ENCODE results near the gene MPP3. TPM values are rescaled to one million over a fixed set of nuclear protein-coding genes. Genes with fewer than 3 reads are reported as not detected.

MPP3 gene
- total RNA-seq, 6 donors from 2014 or later: 16.2 to 142 (median 38.5) TPM

DNA sequence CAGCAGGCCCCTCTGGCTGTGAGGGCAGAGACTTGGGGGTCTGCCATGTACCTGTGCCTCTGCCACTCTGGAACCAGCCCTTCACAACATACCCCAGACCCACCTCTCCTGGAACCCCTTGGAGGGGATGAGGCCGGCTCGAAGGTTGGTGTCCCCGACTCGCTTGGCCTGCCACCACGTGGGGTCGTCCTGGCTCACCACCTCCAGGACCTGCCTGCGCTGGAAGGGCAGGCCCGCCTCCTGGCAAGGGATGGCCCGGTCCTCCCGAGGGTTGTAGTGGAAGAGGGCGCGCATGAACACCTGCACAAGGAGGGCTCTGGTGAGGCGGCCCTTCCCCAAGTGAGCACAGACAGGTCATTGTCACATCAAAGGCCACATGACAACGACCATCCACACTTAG lies 12.2 kb downstream of the MPP3 start:
- ATAC-seq (ENCODE audit: low FRiP score in 2 of 2) (peak; percentile 5 to 8), DNase-seq (peak in 1 of 2 donors; percentile 68)
- Histone ChIP-seq H3K27ac (no peak overlapping the region), H3K4me3 (no peak overlapping the region), H3K9me3 (no peaks in the 10 kb centered on the region), H3K36me3 (peaks cover 4 to 65% (median 22%) of the 10 kb centered on the region in 4 donors), H3K27me3 (no peaks in the 10 kb centered on the region), H3K4me1 (peaks cover 20 to 23% (median 21%) of the 10 kb centered on the region in 4 donors)
- 93 to 94% methylated on average over 8 to 14 of the region's 14 CpGs for WGBS, 2 donors
- no peak for TF ChIP-seq POLR2AphosphoS5 (IDR thresholded peaks at IDR 0.05)
- TF ChIP-seq, protein P1, sequence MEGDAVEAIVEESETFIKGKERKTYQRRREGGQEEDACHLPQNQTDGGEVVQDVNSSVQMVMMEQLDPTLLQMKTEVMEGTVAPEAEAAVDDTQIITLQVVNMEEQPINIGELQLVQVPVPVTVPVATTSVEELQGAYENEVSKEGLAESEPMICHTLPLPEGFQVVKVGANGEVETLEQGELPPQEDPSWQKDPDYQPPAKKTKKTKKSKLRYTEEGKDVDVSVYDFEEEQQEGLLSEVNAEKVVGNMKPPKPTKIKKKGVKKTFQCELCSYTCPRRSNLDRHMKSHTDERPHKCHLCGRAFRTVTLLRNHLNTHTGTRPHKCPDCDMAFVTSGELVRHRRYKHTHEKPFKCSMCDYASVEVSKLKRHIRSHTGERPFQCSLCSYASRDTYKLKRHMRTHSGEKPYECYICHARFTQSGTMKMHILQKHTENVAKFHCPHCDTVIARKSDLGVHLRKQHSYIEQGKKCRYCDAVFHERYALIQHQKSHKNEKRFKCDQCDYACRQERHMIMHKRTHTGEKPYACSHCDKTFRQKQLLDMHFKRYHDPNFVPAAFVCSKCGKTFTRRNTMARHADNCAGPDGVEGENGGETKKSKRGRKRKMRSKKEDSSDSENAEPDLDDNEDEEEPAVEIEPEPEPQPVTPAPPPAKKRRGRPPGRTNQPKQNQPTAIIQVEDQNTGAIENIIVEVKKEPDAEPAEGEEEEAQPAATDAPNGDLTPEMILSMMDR (IDR thresholded peaks at IDR 0.05): no peak
- TF ChIP-seq EP300 (IDR thresholded peaks at IDR 0.05): no peak
- no peak for TF ChIP-seq POLR2A (IDR thresholded peaks at IDR 0.05)

DNA sequence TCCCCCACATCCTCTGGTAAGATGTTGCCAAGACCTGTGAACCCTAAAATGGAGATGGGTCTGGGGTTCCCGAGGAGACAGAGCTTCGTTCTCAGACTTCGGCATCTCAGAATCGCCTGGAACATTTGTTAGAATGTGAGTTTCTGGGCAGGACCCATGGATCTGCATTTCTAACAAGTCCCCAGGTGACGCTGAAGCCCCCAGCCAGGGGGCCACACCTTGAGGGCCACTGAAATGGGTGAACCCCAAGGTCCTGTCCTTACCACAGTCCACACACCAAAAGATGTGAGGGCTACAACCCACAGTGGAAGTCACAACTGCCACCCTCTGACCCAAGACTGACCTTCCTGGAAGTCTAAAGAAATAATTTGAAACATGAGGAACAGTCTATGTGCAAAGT lies 14.0 kb downstream of the MPP3 start:
- Histone ChIP-seq H3K27ac (no peak overlapping the region), H3K36me3 (peaks cover 0 to 68% (median 19%) of the 10 kb centered on the region in 4 donors), H3K9me3 (no peaks in the 10 kb centered on the region), H3K4me1 (peaks cover 14 to 21% (median 17%) of the 10 kb centered on the region in 4 donors), H3K4me3 (no peak overlapping the region), H3K27me3 (no peaks in the 10 kb centered on the region)
- WGBS, 2 donors: 89 to 92% methylated on average over 5 of the region's 5 CpGs
- no peak for DNase-seq
- TF ChIP-seq POLR2AphosphoS5 (IDR thresholded peaks at IDR 0.05) (no peak), EP300 (IDR thresholded peaks at IDR 0.05) (no peak)
- no peak for ATAC-seq (ENCODE audit: low FRiP score in 2 of 2)

DNA sequence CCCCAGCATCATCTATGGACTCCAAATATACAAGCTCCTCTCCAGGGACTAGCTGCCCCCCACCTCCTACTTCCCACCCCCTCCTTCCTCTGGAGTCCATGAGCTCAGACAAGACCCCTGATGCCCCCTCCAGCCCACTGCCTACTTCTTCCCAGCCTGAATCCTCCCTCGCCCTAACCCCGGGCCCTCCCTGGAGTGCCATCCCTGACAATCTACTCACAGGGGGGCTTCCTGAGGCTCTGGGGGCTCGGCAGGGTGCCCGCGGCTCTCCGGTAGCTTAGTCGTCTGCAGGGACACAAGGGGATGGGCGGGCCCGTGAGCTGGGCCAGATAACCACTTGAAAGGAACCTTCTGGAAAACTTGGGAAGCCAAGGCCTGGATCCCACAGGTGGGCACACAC lies 15.1 kb downstream of the MPP3 start:
- Histone ChIP-seq H3K4me3 (no peak overlapping the region), H3K36me3 (peaks cover 0 to 79% (median 30%) of the 10 kb centered on the region in 4 donors), H3K27me3 (no peaks in the 10 kb centered on the region), H3K4me1 (peaks cover 3 to 10% (median 7%) of the 10 kb centered on the region in 4 donors), H3K9me3 (no peaks in the 10 kb centered on the region), H3K27ac (no peak overlapping the region)
- no peak for DNase-seq
- ATAC-seq (ENCODE audit: low FRiP score in 2 of 2): no peak
- no peak for TF ChIP-seq POLR2AphosphoS5 (IDR thresholded peaks at IDR 0.05)
- no peak for TF ChIP-seq POLR2A (IDR thresholded peaks at IDR 0.05)
- TF ChIP-seq, protein P1 (IDR thresholded peaks at IDR 0.05): no peak
- no peak for TF ChIP-seq EP300 (IDR thresholded peaks at IDR 0.05)
- WGBS, 2 donors: 92 to 100% methylated on average over 2 to 5 of the region's 9 CpGs

DNA sequence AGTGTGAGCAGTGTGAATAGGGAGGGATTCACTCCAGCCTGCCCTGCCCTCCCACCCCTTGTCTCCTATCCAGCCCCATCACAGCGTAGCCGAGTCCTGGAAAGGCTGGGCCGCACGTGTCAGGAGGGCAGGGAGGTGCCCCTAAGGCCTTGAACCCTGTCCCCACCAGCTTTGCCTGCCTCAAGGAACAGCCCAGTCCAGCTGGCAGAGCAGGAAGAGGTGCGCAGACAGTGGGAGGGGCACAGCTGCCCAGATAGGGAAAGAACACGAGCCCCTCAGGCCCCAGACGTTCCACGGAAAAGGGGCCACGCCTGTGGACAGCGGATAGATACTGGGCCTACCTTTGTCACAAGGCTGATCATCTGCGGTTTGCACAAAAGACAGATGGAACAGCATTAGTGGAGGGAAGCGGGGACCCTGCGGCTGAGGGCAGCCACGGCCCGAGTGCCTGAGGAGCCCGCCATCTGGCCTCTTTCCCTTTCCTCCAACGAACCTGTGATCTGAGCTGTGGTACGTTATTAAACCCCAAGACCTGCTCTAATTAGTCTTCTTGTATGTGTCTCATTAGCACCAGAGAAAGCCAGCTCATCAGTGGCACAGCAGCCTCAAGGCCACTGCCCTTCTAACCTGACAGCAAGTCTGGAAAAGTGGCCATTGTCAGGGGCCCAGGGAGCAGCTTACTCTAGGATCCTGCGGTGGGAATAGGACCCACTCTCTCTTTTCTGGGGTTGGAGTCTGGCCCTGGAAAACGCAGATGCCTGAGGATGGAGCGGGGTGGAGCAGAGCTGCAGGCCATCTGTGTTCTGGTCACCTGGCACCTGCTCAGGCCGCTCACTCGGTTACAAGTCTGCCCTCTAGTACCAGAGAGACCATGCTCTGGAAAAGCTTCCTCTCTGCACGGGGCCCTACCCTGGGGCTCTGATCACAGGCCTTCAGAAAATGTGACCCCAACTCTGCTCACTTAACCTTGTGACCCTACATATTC lies 16.3 kb downstream of the MPP3 start:
- peaks cover 0 to 90% (median 33%) of the 10 kb centered on the region in 4 donors for H3K36me3 ChIP-seq
- peaks cover 0 to 5% (median 2%) of the 10 kb centered on the region in 4 donors for H3K4me1 ChIP-seq
- ATAC-seq (ENCODE audit: low FRiP score in 2 of 2): no peak
- H3K27me3 ChIP-seq: no peaks in the 10 kb centered on the region
- no peaks in the 10 kb centered on the region for H3K9me3 ChIP-seq
- H3K27ac ChIP-seq: no peak overlapping the region
- DNase-seq: no peak
- WGBS, 2 donors: 94 to 96% methylated on average over 20 to 24 of the region's 24 CpGs
- TF ChIP-seq POLR2AphosphoS5 (IDR thresholded peaks at IDR 0.05) (no peak), EP300 (IDR thresholded peaks at IDR 0.05) (no peak), POLR2A (IDR thresholded peaks at IDR 0.05) (no peak)
- TF ChIP-seq, protein P1 (IDR thresholded peaks at IDR 0.05): no peak
- H3K4me3 ChIP-seq: no peak overlapping the region

DNA sequence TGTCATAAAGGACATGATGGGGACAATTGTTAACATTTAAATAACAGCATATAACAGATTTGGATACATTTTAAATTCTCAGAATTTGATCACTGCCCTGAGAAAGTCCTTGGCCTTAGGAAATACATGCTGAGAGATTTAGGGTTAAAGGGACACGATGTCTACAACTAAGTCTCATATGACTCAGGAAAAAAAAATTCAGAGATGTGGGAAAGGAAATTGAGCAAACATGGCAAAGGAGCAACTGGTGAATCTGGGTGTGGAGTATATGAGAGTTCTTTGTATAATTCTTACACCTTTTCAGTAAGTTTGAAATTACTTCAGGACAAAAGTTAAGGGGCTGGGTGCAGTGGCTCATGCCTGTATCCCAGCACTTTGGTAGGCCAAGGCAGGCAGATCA lies 18.2 kb downstream of the MPP3 start:
- Histone ChIP-seq H3K27me3 (no peaks in the 10 kb centered on the region), H3K4me1 (peaks cover 0 to 5% (median 2%) of the 10 kb centered on the region in 4 donors), H3K27ac (no peak overlapping the region), H3K4me3 (no peak overlapping the region), H3K9me3 (no peaks in the 10 kb centered on the region), H3K36me3 (peaks cover 0 to 87% (median 36%) of the 10 kb centered on the region in 4 donors)
- ATAC-seq (ENCODE audit: low FRiP score in 2 of 2) (no peak), DNase-seq (no peak)
- 19 to 28% methylated on average over 1 of the region's 1 CpG for WGBS, 2 donors
- TF ChIP-seq POLR2A (IDR thresholded peaks at IDR 0.05) (no peak), POLR2AphosphoS5 (IDR thresholded peaks at IDR 0.05) (no peak), EP300 (IDR thresholded peaks at IDR 0.05) (no peak)
- TF ChIP-seq, protein P1 (IDR thresholded peaks at IDR 0.05): no peak

Data from upper lobe of left lung (tissue), 6 donors.